HepG2 (cell line): ENCODE measurements around the gene RPRD2. TPM values are rescaled to one million over a fixed set of nuclear protein-coding genes. Genes with fewer than 3 reads are reported as not detected.

Experiments used
- ATAC-seq: fragments of 200-7000 bp; cut with Tn5 transposase; 3 replicates; pipeline ENCODE4 v1.9.1; 2020; ENCODE audit warnings: mild to moderate bottlenecking, moderate library complexity
- BruUV-seq: library from RNA; stranded (reverse); fragments of 400-500 nt; replicated peaks from 2 replicates; lab custom pipeline; 2021; lab: Mats Ljungman, UMichigan
- CTCF ChIA-PET: fragments of 300-600 bp; formaldehyde crosslinking; extraction: SDS; loops from one replicate; lab custom pipeline; 2021; ENCODE audit warnings: low total read pairs, inconsistent platforms, low intra/inter-chr PET ratio; lab: Yijun Ruan, JAX
- POLR2A ChIA-PET: fragments of 350-600 bp; sonication (Branson Sonifier 250); formaldehyde crosslinking; loops from one replicate; lab custom pipeline; 2020; ENCODE audit warnings: antibody characterized with exemption, inconsistent platforms; lab: Yijun Ruan, JAX
- DNase-seq: peaks from one replicate; pipeline ENCODE4 v3.0.0-alpha.2; 2015; ENCODE audit warnings: low spot score
- FAIRE-seq: peaks from 3 replicates; lab custom pipeline; 2011; peaks lifted over from hg19 to GRCh38; lab: Jason Lieb, UNC
- H2AFZ ChIP-seq: one replicate; pipeline ENCODE4 v1.6.1; 2011; ENCODE audit warnings: low read length, inconsistent platforms
- H3K27ac ChIP-seq: fragments of 300-600 bp; 3 replicates; pipeline ENCODE4 v1.8.0; 2011; ENCODE audit warnings: mixed run types, mild to moderate bottlenecking, mixed read lengths, low read length, inconsistent platforms; ENCODE audit not compliant: insufficient read depth; ENCODE audit errors: extremely low read length
- H3K27me3 ChIP-seq, 2 experiments: fragments of 200-600 bp in 1 of 2; 2 replicates in 1 of 2; 3 replicates in 1 of 2; pipeline versions ENCODE4 v1.6.0 to v1.8.0; 2011; ENCODE audit warnings: low read length in 2 of 2, mild to moderate bottlenecking in 2 of 2, moderate library complexity in 2 of 2, inconsistent platforms in 1 of 2; ENCODE audit not compliant: insufficient read depth in 2 of 2, control insufficient read depth in 1 of 2
- H3K36me3 ChIP-seq, 2 experiments: fragments of 200-600 bp in 1 of 2; replicated peaks in 1 of 2; 2 replicates in 1 of 2; 3 replicates in 1 of 2; pipeline versions ENCODE4 v1.5.1 to v1.8.0; 2011; ENCODE audit warnings: low read length in 2 of 2, inconsistent platforms in 1 of 2; ENCODE audit not compliant: insufficient read depth in 2 of 2, control insufficient read depth in 1 of 2
- H3K4me1 ChIP-seq: 2 replicates; pipeline ENCODE4 v1.5.1; 2012; ENCODE audit warnings: low read length, inconsistent platforms; ENCODE audit not compliant: insufficient read depth
- H3K4me2 ChIP-seq: 2 replicates; pipeline ENCODE4 v1.6.0; 2011; ENCODE audit warnings: low read depth, low read length, inconsistent platforms
- H3K4me3 ChIP-seq, 3 experiments: fragments of 200-600 bp in 1 of 3; sonication (generic), shearing (Covaris generic) in 1 of 3; replicated peaks in 1 of 3; 2 replicates each; pipeline ENCODE4 v1.5.1; 2011 to 2016; ENCODE audit warnings: low read length in 3 of 3, inconsistent platforms in 2 of 3, low read depth in 2 of 3, mild to moderate bottlenecking in 2 of 3, control low read depth in 1 of 3, mixed read lengths in 1 of 3; ENCODE audit not compliant: insufficient read depth in 1 of 3
- H3K79me2 ChIP-seq: one replicate; pipeline ENCODE4 v1.6.1; 2011; ENCODE audit warnings: low read length, inconsistent platforms; ENCODE audit not compliant: insufficient read depth
- H3K9ac ChIP-seq: 2 replicates; pipeline ENCODE4 v1.6.0; 2011; ENCODE audit warnings: mild to moderate bottlenecking, low read depth, low read length, inconsistent platforms; ENCODE audit not compliant: insufficient read depth
- H3K9me3 ChIP-seq: 2 replicates; pipeline ENCODE4 v1.5.1; 2012; ENCODE audit warnings: mild to moderate bottlenecking, low read length
- H4K20me1 ChIP-seq: 2 replicates; pipeline ENCODE4 v1.6.0; 2011; ENCODE audit warnings: inconsistent platforms, mild to moderate bottlenecking, low read length, moderate library complexity; ENCODE audit not compliant: insufficient read depth
- CENPX ChIP-seq: sonication (generic); formaldehyde crosslinking; IDR thresholded peaks from 2 replicates; pipeline ENCODE4 v1.9.0; 2021; ENCODE audit warnings: mild to moderate bottlenecking, missing genetic modification reagents, moderate library complexity
- DNMT1 ChIP-seq: sonication (generic); formaldehyde crosslinking; IDR thresholded peaks from 2 replicates; pipeline ENCODE4 v1.5.1; 2020; ENCODE audit warnings: mild to moderate bottlenecking, missing genetic modification reagents
- DR1 ChIP-seq: sonication (generic); formaldehyde crosslinking; IDR thresholded peaks from 2 replicates; pipeline ENCODE4 v1.8.0; 2021; ENCODE audit warnings: mild to moderate bottlenecking, missing genetic modification reagents, inconsistent platforms
- FOSL1 ChIP-seq: sonication (generic); formaldehyde crosslinking; IDR thresholded peaks from 2 replicates; pipeline ENCODE4 v1.9.0; 2021; ENCODE audit warnings: missing genetic modification reagents, borderline replicate concordance
- KDM5A ChIP-seq: fragments of 200-600 bp; sonication (generic); IDR thresholded peaks from 2 replicates; pipeline ENCODE4 v1.7.0; 2018; ENCODE audit warnings: antibody characterized with exemption, mild to moderate bottlenecking, low read length, borderline replicate concordance
- LCORL ChIP-seq, 2 experiments: fragments of 450-650 bp in 1 of 2; sonication (generic) in 1 of 2; formaldehyde crosslinking in 1 of 2; IDR thresholded peaks; 2 replicates each; pipeline versions ENCODE4 v1.5.0 to v1.6.1; 2017 to 2020; ENCODE audit warnings: antibody characterized with exemption in 1 of 2, missing genetic modification reagents in 1 of 2
- MAZ ChIP-seq, 2 experiments: sonication (generic) in 1 of 2; formaldehyde crosslinking in 1 of 2; IDR thresholded peaks; 2 replicates each; pipeline versions ENCODE4 v1.5.0 to v1.6.1; 2012 to 2020; ENCODE audit warnings: low read depth in 2 of 2, mild to moderate bottlenecking in 2 of 2, borderline replicate concordance in 1 of 2, improper control_type of control experiment in 1 of 2, low read length in 1 of 2, missing genetic modification reagents in 1 of 2, moderate library complexity in 1 of 2
- MTF2 ChIP-seq: sonication (generic); formaldehyde crosslinking; IDR thresholded peaks from 2 replicates; pipeline ENCODE4 v1.5.0; 2020; ENCODE audit warnings: missing genetic modification reagents, borderline replicate concordance
- NAIF1 ChIP-seq: sonication (generic); formaldehyde crosslinking; IDR thresholded peaks from 2 replicates; pipeline ENCODE4 v1.5.0; 2020; ENCODE audit warnings: mild to moderate bottlenecking, missing genetic modification reagents, borderline replicate concordance
- NFATC3 ChIP-seq: sonication (generic); formaldehyde crosslinking; IDR thresholded peaks from 2 replicates; pipeline ENCODE4 v1.5.1; 2020; ENCODE audit warnings: mild to moderate bottlenecking, missing genetic modification reagents
- NFE2L2 ChIP-seq: fragments of 150-350 bp; IDR thresholded peaks from 2 replicates; pipeline ENCODE4 v1.6.1; 2014; ENCODE audit warnings: low read length
- SMARCE1 ChIP-seq: fragments of 450-650 bp; IDR thresholded peaks from 2 replicates; pipeline ENCODE4 v1.6.1; 2017; ENCODE audit warnings: borderline replicate concordance
- TAF15 ChIP-seq: fragments of 200-400 bp; formaldehyde crosslinking; IDR thresholded peaks from one replicate; pipeline ENCODE4 v1.6.1; 2018; ENCODE audit warnings: mild to moderate bottlenecking, low read depth, low read length; ENCODE audit not compliant: poor library complexity, severe bottlenecking
- TOE1 ChIP-seq: sonication (generic); formaldehyde crosslinking; IDR thresholded peaks from 2 replicates; pipeline ENCODE4 v1.4.0; 2020; ENCODE audit warnings: mild to moderate bottlenecking, missing genetic modification reagents
- ZNF781 ChIP-seq: sonication (generic); formaldehyde crosslinking; IDR thresholded peaks from 2 replicates; pipeline ENCODE4 v1.5.1; 2020; ENCODE audit warnings: borderline replicate concordance, mild to moderate bottlenecking, missing genetic modification reagents; ENCODE audit errors: not compliant biosample characterization
- WGBS: methylation state at CpG from one replicate; pipeline ENCODE4 v1.1.6; 2017; ENCODE audit warnings: low lambda C conversion rate; 5-methylcytosine and 5-hydroxymethylcytosine counted together
- in situ Hi-C: cut with HindIII; loops from 2 replicates; pipeline ENCODE4 v1.10.0; 2017; ENCODE audit warnings: low pct_unique_long_range_greater_than_20kb; ENCODE audit not compliant: extremely low pct_ligation_motif_present
- intact Hi-C: fragments of 100-400 bp; cut with micrococcal nuclease; formaldehyde crosslinking; loops from one replicate; pipeline ENCODE4 v1.10.0; 2022; ENCODE audit not compliant: unreplicated experiment
- polyA plus RNA-seq, 8 experiments: library from polyadenylated mRNA; depleted of rRNA in 3 of 8; stranded (reverse) in 7 of 8; unstranded in 1 of 8; fragments of >200 nt; fragmentation: Illumina TruSeq in 4 of 8; extraction: Trizol in 4 of 8; gene quantifications; 2 replicates each; pipeline versions ENCODE4 v1.2.1 to v1.2.3, GENCODE V29; 2011 to 2016; ENCODE audit warnings: low read depth in 4 of 8, missing spikeins in 1 of 8, mixed read lengths in 1 of 8; ENCODE audit not compliant: insufficient read depth in 1 of 8
- total RNA-seq, 5 experiments: library from RNA; depleted of rRNA; stranded (reverse); fragments of >200 nt; fragmentation: Illumina TruSeq; extraction: Trizol; gene quantifications; 2 replicates each; pipeline ENCODE4 v1.2.3, GENCODE V29; 2016; ENCODE audit warnings: low read depth in 1 of 5
- TF ChIP-seq, protein P1 (sequence below): sonication (generic); formaldehyde crosslinking; IDR thresholded peaks from 2 replicates; pipeline ENCODE4 v1.8.1; 2023; ENCODE audit warnings: mild to moderate bottlenecking, inconsistent platforms, moderate library complexity, missing genetic modification reagents, borderline replicate concordance
- TF ChIP-seq, protein P2 (sequence below): sonication (generic); formaldehyde crosslinking; IDR thresholded peaks from 2 replicates; pipeline ENCODE4 v1.5.1; 2020; ENCODE audit warnings: mild to moderate bottlenecking, moderate library complexity, missing genetic modification reagents
- TF ChIP-seq, protein P3 (sequence below): sonication (generic); formaldehyde crosslinking; IDR thresholded peaks from 2 replicates; pipeline ENCODE4 v1.8.0; 2022; ENCODE audit warnings: missing genetic modification reagents, mild to moderate bottlenecking, inconsistent platforms, borderline replicate concordance
- TF ChIP-seq, protein P4 (sequence below): sonication (generic); formaldehyde crosslinking; conservative IDR thresholded peaks from 2 replicates; pipeline ENCODE4 v1.4.0; 2020; ENCODE audit warnings: missing genetic modification reagents

The RPRD2 gene
- total and polyA plus RNA-seq, 2 of the 13 experiments (the other 11 are each of a cell fraction or from before 2014, with no cell fraction given) = 8.0 to 8.9 TPM

DNA sequence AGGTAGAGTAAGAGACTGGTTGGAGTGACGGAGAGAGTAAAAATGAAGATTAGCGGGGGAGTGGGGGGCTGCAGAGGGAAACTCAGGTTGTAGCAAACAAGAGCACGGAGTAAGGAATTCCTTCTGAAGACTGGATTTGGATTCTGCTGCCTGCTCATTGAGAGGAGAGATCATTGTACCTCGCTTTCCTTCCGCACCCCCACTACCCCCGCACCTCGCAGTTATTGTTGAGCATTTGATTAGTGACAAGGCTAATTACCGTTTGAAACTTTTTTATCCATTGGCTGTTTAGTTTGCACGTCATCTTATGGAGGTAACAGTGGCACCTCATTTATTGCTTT is 42.2 kb upstream of the RPRD2 start:
- no peaks in the 10 kb centered on the region for H3K9me3 ChIP-seq
- H3K4me2 ChIP-seq = peak overlapping the region; percentile 78
- WGBS = 2% methylated on average over 9 of the region's 9 CpGs
- in situ Hi-C loops = no loop called here
- intact Hi-C loops = loop anchor here (1.0 to 10.0 kb wide), 2 partner anchors 65 to 83 kb away; no protein-coding TSS in a partner anchor
- no peak for DNase-seq
- no peak for ATAC-seq
- H3K27me3 ChIP-seq = no peaks in the 10 kb centered on the region; a peak in 1 of 5 replicates
- FAIRE-seq = no peak
- ChIA-PET CTCF (no interaction called here), POLR2A (interaction anchor here (1.1 to 3.0 kb wide), 6 partner anchors 9 to 65 kb away, joined by 4 to 25 read pairs (median 9); partner anchors contain the start of genes APH1A, CA14 and RPRD2)
- peaks cover 20% of the 10 kb centered on the region for H3K4me1 ChIP-seq
- peaks cover 32% of the 10 kb centered on the region for H3K79me2 ChIP-seq
- no peaks in the 10 kb centered on the region for H4K20me1 ChIP-seq
- BruUV-seq = TSS peak; percentile 92
- peak overlapping the region; percentile 83 to 92 (median 85) for H3K4me3 ChIP-seq
- peak overlapping the region; percentile 84 for H3K27ac ChIP-seq
- H3K36me3 ChIP-seq = peaks cover 11 to 21% of the 10 kb centered on the region in 2 experiments
- H3K9ac ChIP-seq = peak overlapping the region; percentile 93
- H2AFZ ChIP-seq = peak overlapping the region; percentile 76
- TF ChIP-seq TOE1 (CRISPR knock-in tag) (no peak), KDM5A (0 out of 2 replicates have a peak, but pooled peaks have one; percentile 0), LCORL (IDR thresholded peaks at IDR 0.05) (no peak), LCORL (CRISPR knock-in tag; IDR thresholded peaks at IDR 0.05) (no peak), NFATC3 (CRISPR knock-in tag) (no peak), NAIF1 (CRISPR knock-in tag) (0 out of 2 replicates have a peak, but pooled peaks have one; percentile 7), SMARCE1 (no peak), MAZ (IDR thresholded peaks at IDR 0.05; ENCODE audit: borderline replicate concordance, low read depth, low read length) (no peak), MAZ (CRISPR knock-in tag; IDR thresholded peaks at IDR 0.05; ENCODE audit: low read depth) (no peak), DR1 (CRISPR knock-in tag) (no peak), MTF2 (CRISPR knock-in tag) (no peak), ZNF781 (CRISPR knock-in tag) (no peak), TAF15 (no peak), DNMT1 (CRISPR knock-in tag) (no peak), CENPX (CRISPR knock-in tag) (no peak), NFE2L2 (no peak), FOSL1 (no peak)
- TF ChIP-seq, protein P1, sequence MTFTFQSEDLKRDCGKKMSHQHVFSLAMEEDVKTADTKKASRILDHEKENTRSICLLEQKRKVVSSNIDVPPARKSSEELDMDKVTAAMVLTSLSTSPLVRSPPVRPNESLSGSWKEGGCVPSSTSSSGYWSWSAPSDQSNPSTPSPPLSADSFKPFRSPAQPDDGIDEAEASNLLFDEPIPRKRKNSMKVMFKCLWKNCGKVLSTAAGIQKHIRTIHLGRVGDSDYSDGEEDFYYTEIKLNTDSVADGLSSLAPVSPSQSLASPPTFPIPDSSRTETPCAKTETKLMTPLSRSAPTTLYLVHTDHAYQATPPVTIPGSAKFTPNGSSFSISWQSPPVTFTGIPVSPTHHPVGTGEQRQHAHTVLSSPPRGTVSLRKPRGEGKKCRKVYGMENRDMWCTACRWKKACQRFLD (CRISPR knock-in tag) = 0 out of 2 replicates have a peak, but pooled peaks have one; percentile 14
- TF ChIP-seq, protein P2, sequence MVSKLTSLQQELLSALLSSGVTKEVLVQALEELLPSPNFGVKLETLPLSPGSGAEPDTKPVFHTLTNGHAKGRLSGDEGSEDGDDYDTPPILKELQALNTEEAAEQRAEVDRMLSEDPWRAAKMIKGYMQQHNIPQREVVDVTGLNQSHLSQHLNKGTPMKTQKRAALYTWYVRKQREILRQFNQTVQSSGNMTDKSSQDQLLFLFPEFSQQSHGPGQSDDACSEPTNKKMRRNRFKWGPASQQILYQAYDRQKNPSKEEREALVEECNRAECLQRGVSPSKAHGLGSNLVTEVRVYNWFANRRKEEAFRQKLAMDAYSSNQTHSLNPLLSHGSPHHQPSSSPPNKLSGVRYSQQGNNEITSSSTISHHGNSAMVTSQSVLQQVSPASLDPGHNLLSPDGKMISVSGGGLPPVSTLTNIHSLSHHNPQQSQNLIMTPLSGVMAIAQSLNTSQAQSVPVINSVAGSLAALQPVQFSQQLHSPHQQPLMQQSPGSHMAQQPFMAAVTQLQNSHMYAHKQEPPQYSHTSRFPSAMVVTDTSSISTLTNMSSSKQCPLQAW (CRISPR knock-in tag) = no peak
- TF ChIP-seq, protein P3, sequence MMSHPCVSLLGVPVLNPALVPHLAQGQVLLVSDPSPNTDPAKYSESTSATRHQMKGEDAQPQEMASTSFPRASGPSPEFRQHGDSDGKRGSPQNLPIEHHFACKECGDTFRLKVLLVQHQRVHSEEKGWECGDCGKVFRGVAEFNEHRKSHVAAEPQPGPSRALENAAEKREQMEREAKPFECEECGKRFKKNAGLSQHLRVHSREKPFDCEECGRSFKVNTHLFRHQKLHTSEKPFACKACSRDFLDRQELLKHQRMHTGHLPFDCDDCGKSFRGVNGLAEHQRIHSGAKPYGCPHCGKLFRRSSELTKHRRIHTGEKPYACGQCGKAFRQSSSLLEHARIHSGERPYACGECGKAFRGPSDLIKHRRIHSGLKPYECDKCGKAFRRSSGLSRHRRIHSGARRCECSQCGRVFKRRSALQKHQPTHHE = peak; percentile 6; the same call in 1 of the 2 replicates
- TF ChIP-seq, protein P4, sequence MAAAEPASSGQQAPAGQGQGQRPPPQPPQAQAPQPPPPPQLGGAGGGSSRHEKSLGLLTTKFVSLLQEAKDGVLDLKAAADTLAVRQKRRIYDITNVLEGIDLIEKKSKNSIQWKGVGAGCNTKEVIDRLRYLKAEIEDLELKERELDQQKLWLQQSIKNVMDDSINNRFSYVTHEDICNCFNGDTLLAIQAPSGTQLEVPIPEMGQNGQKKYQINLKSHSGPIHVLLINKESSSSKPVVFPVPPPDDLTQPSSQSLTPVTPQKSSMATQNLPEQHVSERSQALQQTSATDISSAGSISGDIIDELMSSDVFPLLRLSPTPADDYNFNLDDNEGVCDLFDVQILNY (CRISPR knock-in tag) = no peak
